T-helper 17 cell (primary cell): Measurements from ENCODE around the gene S100A3. TPM values are rescaled to one million over a fixed set of nuclear protein-coding genes. Genes with fewer than 3 reads are reported as not detected.

ENCODE experiments used
- ATAC-seq: fragments of 150-1000 bp; cut with Tn5 transposase; 2 replicates; pipeline ENCODE4 v1.10.0; 2021; ENCODE audit warnings: mild to moderate bottlenecking, moderate library complexity
- DNase-seq, 3 donors: peaks; one replicate each; pipeline versions ENCODE4 v3.0.0 to v3.0.0-alpha.2; 2020 to 2021
- H3K9me3 ChIP-seq: one replicate; pipeline ENCODE4 v1.7.0; 2013; ENCODE audit warnings: low read length, mild to moderate bottlenecking; ENCODE audit not compliant: control insufficient read depth, poor library complexity, severe bottlenecking
- H3K27ac Mint-ChIP-seq: one replicate; pipeline ENCODE4 v1.8.0; 2022; ENCODE audit warnings: mild to moderate bottlenecking, moderate library complexity, mixed read lengths
- H3K27me3 Mint-ChIP-seq: one replicate; pipeline ENCODE4 v1.8.0; 2022; ENCODE audit warnings: mixed read lengths
- H3K36me3 Mint-ChIP-seq: one replicate; pipeline ENCODE4 v1.8.0; 2022; ENCODE audit warnings: low read depth, mixed read lengths
- H3K4me1 Mint-ChIP-seq: one replicate; pipeline ENCODE4 v1.8.0; 2022; ENCODE audit warnings: mild to moderate bottlenecking, mixed read lengths
- H3K4me3 Mint-ChIP-seq: one replicate; pipeline ENCODE4 v1.8.0; 2022; ENCODE audit warnings: mild to moderate bottlenecking, moderate library complexity, mixed read lengths
- total RNA-seq, 4 donors: library from RNA in 2 of 4; stranded (reverse) in 2 of 4; gene quantifications; one replicate each; pipeline ENCODE4 v1.2.3 and lab custom pipeline; 2022 to 2026

Gene S100A3
- total RNA-seq, 2 donors from 2014 or later, result not detected

GRCh38 chr1:153541641-153542590 lies 7.1 kb downstream of the S100A3 start:
- peak overlapping the region; percentile 96 for H3K27ac Mint-ChIP-seq
- ATAC-seq, result no peak

GRCh38 chr1:153540394-153541361 lies 8.4 kb downstream of the S100A3 start, which contains the start of gene S100A5:
TSS of gene S100A5 (minus strand) at chr1:153540934. CDS start at chr1:153540191, 743 bp downstream.
- peak within 1 kb of the TSS; percentile 84 for H3K4me3 Mint-ChIP-seq
- H3K9me3 ChIP-seq, result no peaks in the 10 kb centered on the region
- H3K36me3 Mint-ChIP-seq, result peaks cover 12% of the 10 kb centered on the region
- H3K27me3 Mint-ChIP-seq, result no peaks in the 10 kb centered on the region
- ATAC-seq, result peak; percentile 37
- peaks cover 70% of the 10 kb centered on the region for H3K4me1 Mint-ChIP-seq
- peak in 2 of 3 donors; percentile 29 to 49 for DNase-seq
- H3K27ac Mint-ChIP-seq, result peak within 1 kb of the TSS; percentile 96

More at GRCh38 chr1:153541641-153542590, 7.1 kb downstream of the S100A3 start:
- Mint-ChIP-seq H3K27me3 (no peaks in the 10 kb centered on the region), H3K36me3 (peaks cover 12% of the 10 kb centered on the region), H3K4me3 (peak overlapping the region; percentile 98), H3K4me1 (peaks cover 69% of the 10 kb centered on the region)
- DNase-seq, result no peak
- H3K9me3 ChIP-seq, result no peaks in the 10 kb centered on the region

GRCh38 chr1:153539395-153540093 lies 9.5 kb downstream of the S100A3 start:
- ATAC-seq, result no peak
- no peaks in the 10 kb centered on the region for H3K9me3 ChIP-seq
- Mint-ChIP-seq H3K27ac (peak overlapping the region; percentile 96), H3K27me3 (no peaks in the 10 kb centered on the region), H3K36me3 (peaks cover 3% of the 10 kb centered on the region), H3K4me3 (peak overlapping the region; percentile 84), H3K4me1 (peaks cover 69% of the 10 kb centered on the region)
- DNase-seq, result no peak

- DNase-seq, result no peak
- no peaks in the 10 kb centered on the region for H3K27me3 Mint-ChIP-seq
Observed at GRCh38 chr1:153538315-153538821, 10.7 kb downstream of the S100A3 start.

GRCh38 chr1:153537376-153537730 lies 11.7 kb downstream of the S100A3 start:
- no peaks in the 10 kb centered on the region for H3K9me3 ChIP-seq
- H3K27ac Mint-ChIP-seq, result peak overlapping the region; percentile 96
- H3K4me3 Mint-ChIP-seq, result no peak overlapping the region
- DNase-seq, result no peak
- peaks cover 72% of the 10 kb centered on the region for H3K4me1 Mint-ChIP-seq
- no peaks in the 10 kb centered on the region for H3K36me3 Mint-ChIP-seq
- no peak for ATAC-seq
- no peaks in the 10 kb centered on the region for H3K27me3 Mint-ChIP-seq

More at GRCh38 chr1:153538315-153538821, 10.7 kb downstream of the S100A3 start:
- Mint-ChIP-seq H3K36me3 (no peaks in the 10 kb centered on the region), H3K27ac (peak overlapping the region; percentile 96), H3K4me3 (peak overlapping the region; percentile 58), H3K4me1 (peaks cover 73% of the 10 kb centered on the region)
- ATAC-seq, result no peak
- no peaks in the 10 kb centered on the region for H3K9me3 ChIP-seq

- ATAC-seq (no peak), DNase-seq (no peak)
- H3K36me3 Mint-ChIP-seq, result no peaks in the 10 kb centered on the region
Observed at GRCh38 chr1:153536671-153537375, 12.2 kb downstream of the S100A3 start.

GRCh38 chr1:153536012-153536670 lies 12.9 kb downstream of the S100A3 start:
- peaks cover 68% of the 10 kb centered on the region for H3K4me1 Mint-ChIP-seq
- H3K27me3 Mint-ChIP-seq, result no peaks in the 10 kb centered on the region
- no peaks in the 10 kb centered on the region for H3K36me3 Mint-ChIP-seq
- H3K27ac Mint-ChIP-seq, result peak overlapping the region; percentile 96
- no peaks in the 10 kb centered on the region for H3K9me3 ChIP-seq
- H3K4me3 Mint-ChIP-seq, result peak overlapping the region; percentile 95
- DNase-seq (peak; percentile 64 to 75 (median 72)), ATAC-seq (peak; percentile 77)

More at GRCh38 chr1:153536671-153537375, 12.2 kb downstream of the S100A3 start:
- no peaks in the 10 kb centered on the region for H3K9me3 ChIP-seq
- Mint-ChIP-seq H3K4me3 (peak overlapping the region; percentile 95), H3K27ac (peak overlapping the region; percentile 96), H3K27me3 (no peaks in the 10 kb centered on the region), H3K4me1 (peaks cover 72% of the 10 kb centered on the region)

GRCh38 chr1:153535242-153536011 lies 13.6 kb downstream of the S100A3 start, which contains the start of gene S100A6:
TSS of gene S100A6 (minus strand) at chr1:153535991. CDS start at chr1:153535339, 652 bp downstream.
- no peaks in the 10 kb centered on the region for H3K9me3 ChIP-seq
- peak; percentile 59 for ATAC-seq
- H3K4me1 Mint-ChIP-seq, result peaks cover 66% of the 10 kb centered on the region
- H3K36me3 Mint-ChIP-seq, result no peaks in the 10 kb centered on the region
- peak within 1 kb of the TSS; percentile 95 for H3K4me3 Mint-ChIP-seq
- peak within 1 kb of the TSS; percentile 96 for H3K27ac Mint-ChIP-seq
- DNase-seq, result no peak
- no peaks in the 10 kb centered on the region for H3K27me3 Mint-ChIP-seq

- no peak for ATAC-seq
- H3K4me3 Mint-ChIP-seq, result peak overlapping the region; percentile 95
- H3K27ac Mint-ChIP-seq, result peak overlapping the region; percentile 96
- no peaks in the 10 kb centered on the region for H3K9me3 ChIP-seq
- no peak for DNase-seq
- H3K36me3 Mint-ChIP-seq, result no peaks in the 10 kb centered on the region
- H3K27me3 Mint-ChIP-seq, result no peaks in the 10 kb centered on the region
- peaks cover 64% of the 10 kb centered on the region for H3K4me1 Mint-ChIP-seq
Observed at GRCh38 chr1:153534925-153535241, 14.2 kb downstream of the S100A3 start.

GRCh38 chr1:153534226-153534924 lies 14.7 kb downstream of the S100A3 start:
- Mint-ChIP-seq H3K4me3 (peak overlapping the region; percentile 95), H3K36me3 (no peaks in the 10 kb centered on the region), H3K27me3 (no peaks in the 10 kb centered on the region), H3K27ac (peak overlapping the region; percentile 96), H3K4me1 (peaks cover 59% of the 10 kb centered on the region)
- H3K9me3 ChIP-seq, result no peaks in the 10 kb centered on the region
- no peak for ATAC-seq
- DNase-seq, result no peak
